Transverse colon (tissue), 4 donors: ENCODE measurements around the gene NRAS. TPM values are rescaled to one million over a fixed set of nuclear protein-coding genes. Genes with fewer than 3 reads are reported as not detected.

Experiments used
- DNase-seq: peaks from one replicate; pipeline ENCODE4 v3.0.0-alpha.2; 2019
- H3K27ac ChIP-seq, 4 donors: fragments of 200-600 bp; sonication (generic); 2 replicates each; pipeline ENCODE4 v1.5.1; 2016 to 2018; ENCODE audit warnings: inconsistent platforms in 4 of 4
- H3K27me3 ChIP-seq: fragments of 200-600 bp; sonication (generic); 2 replicates; pipeline ENCODE4 v1.5.1; 2017; ENCODE audit warnings: inconsistent platforms
- H3K36me3 ChIP-seq, 4 donors: fragments of 200-600 bp; sonication (generic); 2 replicates each; pipeline ENCODE4 v1.5.1; 2017 to 2019; ENCODE audit warnings: inconsistent platforms in 4 of 4
- H3K4me1 ChIP-seq, 4 donors: fragments of 200-600 bp; sonication (generic); 2 replicates each; pipeline ENCODE4 v1.5.1; 2017 to 2020; ENCODE audit warnings: inconsistent platforms in 4 of 4
- H3K4me3 ChIP-seq, 4 donors: fragments of 200-600 bp; sonication (generic); 1 replicate in 1 of 4; 2 replicates in 3 of 4; pipeline versions ENCODE4 v1.5.1 to v1.6.1; 2017 to 2019; ENCODE audit warnings: inconsistent platforms in 4 of 4
- H3K9me3 ChIP-seq, 2 donors: fragments of 200-600 bp; sonication (generic); 2 replicates each; pipeline ENCODE4 v1.5.1; 2017 to 2019; ENCODE audit warnings: inconsistent platforms in 2 of 2
- EP300 ChIP-seq: sonication (generic); formaldehyde crosslinking; IDR thresholded peaks from one replicate; pipeline ENCODE4 v1.6.1; 2017; ENCODE audit warnings: antibody characterized with exemption, low read depth
- POLR2A ChIP-seq: fragments of 450-650 bp; IDR thresholded peaks from one replicate; pipeline ENCODE4 v1.6.1; 2016; ENCODE audit warnings: antibody characterized with exemption, mild to moderate bottlenecking, moderate library complexity
- POLR2AphosphoS5 ChIP-seq, 3 donors: sonication (generic); formaldehyde crosslinking; IDR thresholded peaks; one replicate each; pipeline ENCODE4 v1.6.1; 2016; ENCODE audit warnings: antibody characterized with exemption in 3 of 3
- WGBS, 2 donors: methylation state at CpG; one replicate each; pipeline ENCODE4 v1.1.5; 2018; ENCODE audit warnings: low coverage in 1 of 2; 5-methylcytosine and 5-hydroxymethylcytosine counted together
- in situ Hi-C, 4 donors: fragments of 200-750 bp; cut with MboI; loops; one replicate each; pipeline versions ENCODE4 v1.15.0 to v1.15.1; 2017; ENCODE audit warnings: low sequenced_read_pairs in 3 of 4, low pct_ligation_motif_present in 1 of 4, low pct_unique_long_range_greater_than_20kb in 1 of 4
- intact Hi-C: fragments of 100-400 bp; cut with DNase I; formaldehyde crosslinking; loops from one replicate; pipeline ENCODE4 v1.15.1; 2023; ENCODE audit warnings: low total_unique reads
- total RNA-seq, 4 donors: library from RNA; depleted of rRNA; stranded (reverse); fragments of >200 nt; gene quantifications; one replicate each; pipeline ENCODE4 v1.1.0, GENCODE V29; 2016
- TF ChIP-seq, protein P1 (sequence below), 5 experiments: fragments of 200-600 bp in 3 of 5; fragments of 450-650 bp in 2 of 5; sonication (generic) in 3 of 5; IDR thresholded peaks; 1 replicate in 2 of 5; 2 replicates in 3 of 5; pipeline ENCODE4 v1.5.1; 2016 to 2017; ENCODE audit warnings: antibody characterized with exemption in 5 of 5, inconsistent platforms in 3 of 5, mild to moderate bottlenecking in 2 of 5, moderate library complexity in 1 of 5

NRAS gene
- total RNA-seq, 4 donors from 2014 or later, result 14.5 to 56.3 (median 44.6) TPM

DNA sequence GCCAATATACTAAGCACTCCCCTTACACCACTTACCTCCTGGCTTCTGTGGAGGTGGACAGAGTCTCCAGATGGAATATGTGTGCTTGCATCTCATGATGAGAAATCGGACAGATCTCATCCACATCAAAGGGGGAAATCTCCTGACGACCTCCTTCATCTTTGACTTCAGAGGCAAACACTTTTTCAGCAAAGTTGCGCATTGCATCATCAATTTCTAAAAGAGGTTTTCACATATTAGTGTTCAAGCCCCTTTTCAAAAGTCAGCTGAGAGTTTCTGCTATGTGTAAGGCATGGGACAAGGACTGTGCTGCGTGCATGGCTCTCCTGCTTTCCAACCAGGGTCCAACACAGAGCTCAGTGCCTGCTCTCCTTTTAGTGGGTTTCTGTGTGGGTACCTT lies 28.0 kb downstream of the NRAS start:
- Histone ChIP-seq H3K9me3 (no peaks in the 10 kb centered on the region), H3K4me3 (no peak overlapping the region), H3K36me3 (no peaks in the 10 kb centered on the region), H3K4me1 (no peaks in the 10 kb centered on the region), H3K27ac (no peak overlapping the region), H3K27me3 (peaks cover 13% of the 10 kb centered on the region)
- no peak for DNase-seq
- TF ChIP-seq, protein P1, sequence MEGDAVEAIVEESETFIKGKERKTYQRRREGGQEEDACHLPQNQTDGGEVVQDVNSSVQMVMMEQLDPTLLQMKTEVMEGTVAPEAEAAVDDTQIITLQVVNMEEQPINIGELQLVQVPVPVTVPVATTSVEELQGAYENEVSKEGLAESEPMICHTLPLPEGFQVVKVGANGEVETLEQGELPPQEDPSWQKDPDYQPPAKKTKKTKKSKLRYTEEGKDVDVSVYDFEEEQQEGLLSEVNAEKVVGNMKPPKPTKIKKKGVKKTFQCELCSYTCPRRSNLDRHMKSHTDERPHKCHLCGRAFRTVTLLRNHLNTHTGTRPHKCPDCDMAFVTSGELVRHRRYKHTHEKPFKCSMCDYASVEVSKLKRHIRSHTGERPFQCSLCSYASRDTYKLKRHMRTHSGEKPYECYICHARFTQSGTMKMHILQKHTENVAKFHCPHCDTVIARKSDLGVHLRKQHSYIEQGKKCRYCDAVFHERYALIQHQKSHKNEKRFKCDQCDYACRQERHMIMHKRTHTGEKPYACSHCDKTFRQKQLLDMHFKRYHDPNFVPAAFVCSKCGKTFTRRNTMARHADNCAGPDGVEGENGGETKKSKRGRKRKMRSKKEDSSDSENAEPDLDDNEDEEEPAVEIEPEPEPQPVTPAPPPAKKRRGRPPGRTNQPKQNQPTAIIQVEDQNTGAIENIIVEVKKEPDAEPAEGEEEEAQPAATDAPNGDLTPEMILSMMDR (IDR thresholded peaks at IDR 0.05), result no peak
- TF ChIP-seq EP300 (no peak), POLR2A (no peak), POLR2AphosphoS5 (IDR thresholded peaks at IDR 0.05) (no peak)
- 76 to 90% methylated on average over 3 to 4 of the region's 4 CpGs for WGBS, 2 donors
- intact Hi-C loops, result no loop called here
- in situ Hi-C loops, result no loop called here

DNA sequence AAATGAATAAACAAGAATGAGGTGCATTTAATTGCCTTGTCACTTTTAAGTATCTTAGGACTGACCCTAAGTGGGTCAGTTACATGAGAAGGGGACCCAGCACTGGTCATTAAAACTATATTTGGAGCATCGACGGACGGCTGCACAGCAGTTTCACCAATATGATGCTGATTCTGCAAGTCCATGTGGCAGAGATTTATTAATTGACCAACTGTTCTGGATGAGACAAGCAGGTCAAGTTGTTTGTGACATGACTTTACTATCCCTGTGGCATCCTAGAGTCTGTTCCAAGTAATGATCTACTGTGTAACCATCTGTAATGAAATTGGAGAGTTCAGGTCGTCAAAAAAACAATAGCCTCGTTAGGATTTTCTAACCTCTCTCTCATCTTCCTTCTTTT lies 30.7 kb downstream of the NRAS start:
- Histone ChIP-seq H3K27ac (no peak overlapping the region), H3K9me3 (no peaks in the 10 kb centered on the region), H3K36me3 (no peaks in the 10 kb centered on the region), H3K4me3 (no peak overlapping the region), H3K4me1 (no peaks in the 10 kb centered on the region), H3K27me3 (peaks cover 17% of the 10 kb centered on the region)
- 85 to 100% methylated on average over 1 to 5 of the region's 5 CpGs for WGBS, 2 donors
- in situ Hi-C loops (no loop called here), intact Hi-C loops (no loop called here)
- TF ChIP-seq POLR2A, result no peak
- TF ChIP-seq POLR2AphosphoS5 (IDR thresholded peaks at IDR 0.05), result no peak
- no peak for DNase-seq

DNA sequence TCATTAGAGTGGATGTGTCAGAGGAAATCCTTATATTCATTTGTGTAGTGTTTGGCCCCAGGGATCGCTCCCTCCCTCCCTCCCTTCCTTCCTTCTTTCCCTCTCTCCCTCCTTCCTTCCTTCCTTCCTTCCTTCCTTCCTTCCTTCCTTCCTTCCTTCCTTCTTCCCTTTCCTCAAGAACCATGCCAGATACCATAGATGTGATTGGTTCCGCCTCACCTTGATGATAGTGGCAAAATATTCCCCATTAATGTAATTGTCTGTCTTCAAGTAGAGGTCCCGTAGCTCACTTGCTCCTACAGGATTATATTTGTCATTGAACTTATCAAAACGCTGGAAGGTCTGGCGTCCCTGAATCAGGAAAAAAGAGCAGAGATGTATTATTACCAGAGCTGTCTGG lies 38.9 kb downstream of the NRAS start:
- DNase-seq, result no peak
- Histone ChIP-seq H3K4me3 (no peak overlapping the region), H3K27ac (no peak overlapping the region), H3K9me3 (no peaks in the 10 kb centered on the region), H3K36me3 (no peaks in the 10 kb centered on the region), H3K4me1 (no peaks in the 10 kb centered on the region), H3K27me3 (no peaks in the 10 kb centered on the region)
- 70 to 81% methylated on average over 3 to 5 of the region's 5 CpGs for WGBS, 2 donors
- intact Hi-C loops, result no loop called here
- no peak for TF ChIP-seq POLR2A
- TF ChIP-seq, protein P1 (IDR thresholded peaks at IDR 0.05), result no peak
- in situ Hi-C loops, result no loop called here

DNA sequence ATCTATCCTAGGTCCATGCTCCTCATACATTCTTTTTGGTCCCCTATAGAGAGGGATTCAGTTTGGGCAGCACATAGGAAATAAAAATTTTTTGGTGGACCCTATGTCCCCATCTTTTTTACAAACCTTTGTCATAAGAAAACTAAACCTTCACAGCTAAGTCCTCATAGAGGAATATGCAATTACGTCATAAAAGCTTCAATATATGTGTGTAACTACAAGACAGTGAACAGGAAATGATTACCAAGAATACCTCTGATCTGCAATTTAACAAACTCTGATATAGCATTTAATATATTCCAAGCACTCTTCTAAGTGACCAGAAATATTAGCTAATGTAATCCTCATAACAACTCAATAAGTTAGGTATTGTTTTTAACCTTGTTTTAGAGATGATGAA lies 40.5 kb downstream of the NRAS start:
- intact Hi-C loops, result no loop called here
- TF ChIP-seq, protein P1 (IDR thresholded peaks at IDR 0.05), result no peak
- TF ChIP-seq POLR2A (no peak), POLR2AphosphoS5 (IDR thresholded peaks at IDR 0.05) (no peak)
- no peaks in the 10 kb centered on the region for H3K36me3 ChIP-seq
- in situ Hi-C loops, result no loop called here
- peaks cover 0 to 4% (median 0%) of the 10 kb centered on the region in 4 donors for H3K4me1 ChIP-seq
- H3K27ac ChIP-seq, result no peak overlapping the region
- H3K4me3 ChIP-seq, result no peak overlapping the region
- H3K27me3 ChIP-seq, result no peaks in the 10 kb centered on the region
- H3K9me3 ChIP-seq, result no peaks in the 10 kb centered on the region
- no peak for DNase-seq
- 78 to 89% methylated on average over 1 of the region's 1 CpG for WGBS, 2 donors

DNA sequence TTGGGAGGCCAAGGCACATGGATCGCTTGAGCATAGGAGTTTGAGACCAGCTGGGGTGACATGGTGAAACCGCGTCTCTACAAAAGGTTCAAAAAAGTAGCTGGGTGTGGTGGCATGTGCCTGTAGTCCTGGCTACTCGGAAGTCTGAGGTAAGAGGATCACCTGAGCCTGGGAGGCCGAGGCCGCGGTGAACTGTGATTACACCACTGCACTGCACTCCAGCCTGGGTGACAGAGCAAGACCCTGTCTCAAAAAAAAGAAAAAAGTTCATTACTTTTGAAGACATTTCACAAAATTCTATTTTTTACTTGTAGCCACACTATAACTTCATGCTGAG lies 44.7 kb downstream of the NRAS start:
- no peak overlapping the region for H3K27ac ChIP-seq
- H3K4me1 ChIP-seq, result peaks cover 0 to 16% (median 5%) of the 10 kb centered on the region in 4 donors
- intact Hi-C loops (no loop called here), in situ Hi-C loops (no loop called here)
- no peaks in the 10 kb centered on the region for H3K27me3 ChIP-seq
- 69% methylated on average over 7 of the region's 7 CpGs; no CpG with 5 or more reads in 1 of the 2 donors for WGBS, 2 donors
- no peak for TF ChIP-seq POLR2A
- no peaks in the 10 kb centered on the region for H3K36me3 ChIP-seq
- DNase-seq, result no peak
- no peaks in the 10 kb centered on the region for H3K9me3 ChIP-seq
- no peak overlapping the region for H3K4me3 ChIP-seq
